Lung (tissue), 12 donors: ENCODE measurements around the gene ITK. TPM values are rescaled to one million over a fixed set of nuclear protein-coding genes. Genes with fewer than 3 reads are reported as not detected.

ENCODE experiments used
- ATAC-seq: fragments of 200-7000 bp; cut with Tn5 transposase; one replicate; pipeline ENCODE4 v1.9.1; 2020; ENCODE audit warnings: moderate number of reproducible peaks; ENCODE audit not compliant: insufficient read depth, low FRiP score
- DNase-seq, 3 donors: peaks; one replicate each; pipeline ENCODE4 v3.0.0-alpha.2; 2013 to 2017
- H3K27ac ChIP-seq, 2 donors: one replicate each; pipeline ENCODE4 v1.5.1; 2013; ENCODE audit warnings: mild to moderate bottlenecking in 2 of 2, moderate library complexity in 2 of 2, control low read depth in 1 of 2, inconsistent platforms in 1 of 2, low read depth in 1 of 2, low read length in 1 of 2
- H3K27me3 ChIP-seq, 3 donors: one replicate each; pipeline ENCODE4 v1.5.1; 2013; ENCODE audit warnings: low read length in 2 of 3; ENCODE audit not compliant: control insufficient read depth in 3 of 3, insufficient read depth in 3 of 3
- H3K36me3 ChIP-seq, 4 donors: one replicate each; pipeline ENCODE4 v1.5.1; 2013; ENCODE audit warnings: low read length in 4 of 4, mild to moderate bottlenecking in 1 of 4, moderate library complexity in 1 of 4; ENCODE audit not compliant: control insufficient read depth in 4 of 4, insufficient read depth in 4 of 4
- H3K4me1 ChIP-seq, 5 donors: one replicate each; pipeline ENCODE4 v1.5.1; 2013; ENCODE audit warnings: low read length in 5 of 5, mild to moderate bottlenecking in 2 of 5, moderate library complexity in 1 of 5; ENCODE audit not compliant: control insufficient read depth in 5 of 5, insufficient read depth in 5 of 5
- H3K4me3 ChIP-seq: one replicate; pipeline ENCODE4 v1.5.1; 2013; ENCODE audit warnings: mild to moderate bottlenecking, control low read depth, moderate library complexity
- H3K9ac ChIP-seq, 2 donors: one replicate each; pipeline ENCODE4 v1.5.1; 2013; ENCODE audit warnings: low read length in 2 of 2, control low read depth in 1 of 2; ENCODE audit not compliant: insufficient read depth in 1 of 2
- H3K9me3 ChIP-seq, 4 donors: one replicate each; pipeline ENCODE4 v1.5.1; 2013; ENCODE audit warnings: low read length in 3 of 4, mild to moderate bottlenecking in 1 of 4, moderate library complexity in 1 of 4; ENCODE audit not compliant: control insufficient read depth in 4 of 4, insufficient read depth in 3 of 4
- WGBS, 2 donors: extraction: QIAGEN DNeasy Blood & Tissue Kit; methylation state at CpG; one replicate each; pipeline ENCODE4 v1.1.7; 2013; 5-methylcytosine and 5-hydroxymethylcytosine counted together
- polyA plus RNA-seq, 2 donors: library from polyadenylated mRNA; stranded (reverse); fragments of 200-250 nt; gene quantifications; one replicate each; pipeline ENCODE4 v1.2.1, GENCODE V29; 2013
- total RNA-seq, 2 donors: library from RNA; depleted of rRNA in 1 of 2; stranded (reverse); fragments of >200 nt in 1 of 2; gene quantifications; one replicate each; pipeline ENCODE4 v1.2.1, GENCODE V29; 2014 to 2021
- TF ChIP-seq, protein P1 (sequence below): IDR thresholded peaks from 2 replicates; pipeline ENCODE4 v1.5.1; 2012; ENCODE audit warnings: mild to moderate bottlenecking; ENCODE audit errors: control extremely low read depth, extremely low read depth
- donor health status: control.
- donor health status: control.
- donor health status: Bipolar disorder and iron deficiency.
- donor health status: healthy.
- donor health status: DM: yes; HTN: yes; CAD: no.

ITK gene
- total and polyA plus RNA-seq, 4 donors: 0.91 to 3.4 (median 2.8) TPM

DNA sequence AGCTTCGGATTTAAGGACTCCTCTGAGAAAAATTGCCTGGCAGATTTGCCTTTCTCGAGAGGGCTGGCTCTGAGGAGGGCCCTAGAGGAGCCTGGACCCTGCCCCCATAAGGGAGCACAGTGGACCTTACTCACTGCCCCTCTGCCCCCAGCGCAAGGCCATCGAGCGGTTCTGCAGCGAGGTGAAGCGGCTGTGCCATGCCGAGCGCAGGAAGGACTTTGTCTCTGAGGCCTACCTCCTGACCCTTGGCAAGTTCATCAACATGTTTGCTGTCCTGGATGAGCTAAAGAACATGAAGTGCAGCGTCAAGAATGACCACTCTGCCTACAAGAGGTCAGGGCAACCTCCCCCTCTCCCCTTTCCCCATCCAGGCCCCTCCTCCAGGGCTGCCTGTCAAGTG is 119.9 kb downstream of the ITK start:
- Histone ChIP-seq H3K9ac (no peak overlapping the region), H3K27me3 (no peaks in the 10 kb centered on the region), H3K4me1 (no peaks in the 10 kb centered on the region), H3K27ac (no peak overlapping the region), H3K36me3 (peaks cover 0 to 5% (median 0%) of the 10 kb centered on the region in 4 donors), H3K9me3 (no peaks in the 10 kb centered on the region), H3K4me3 (no peak overlapping the region)
- DNase-seq (no peak), ATAC-seq (no peak)
- TF ChIP-seq, protein P1, sequence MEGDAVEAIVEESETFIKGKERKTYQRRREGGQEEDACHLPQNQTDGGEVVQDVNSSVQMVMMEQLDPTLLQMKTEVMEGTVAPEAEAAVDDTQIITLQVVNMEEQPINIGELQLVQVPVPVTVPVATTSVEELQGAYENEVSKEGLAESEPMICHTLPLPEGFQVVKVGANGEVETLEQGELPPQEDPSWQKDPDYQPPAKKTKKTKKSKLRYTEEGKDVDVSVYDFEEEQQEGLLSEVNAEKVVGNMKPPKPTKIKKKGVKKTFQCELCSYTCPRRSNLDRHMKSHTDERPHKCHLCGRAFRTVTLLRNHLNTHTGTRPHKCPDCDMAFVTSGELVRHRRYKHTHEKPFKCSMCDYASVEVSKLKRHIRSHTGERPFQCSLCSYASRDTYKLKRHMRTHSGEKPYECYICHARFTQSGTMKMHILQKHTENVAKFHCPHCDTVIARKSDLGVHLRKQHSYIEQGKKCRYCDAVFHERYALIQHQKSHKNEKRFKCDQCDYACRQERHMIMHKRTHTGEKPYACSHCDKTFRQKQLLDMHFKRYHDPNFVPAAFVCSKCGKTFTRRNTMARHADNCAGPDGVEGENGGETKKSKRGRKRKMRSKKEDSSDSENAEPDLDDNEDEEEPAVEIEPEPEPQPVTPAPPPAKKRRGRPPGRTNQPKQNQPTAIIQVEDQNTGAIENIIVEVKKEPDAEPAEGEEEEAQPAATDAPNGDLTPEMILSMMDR: no peak
- WGBS, 2 donors: 92 to 93% methylated on average over 10 of the region's 10 CpGs

DNA sequence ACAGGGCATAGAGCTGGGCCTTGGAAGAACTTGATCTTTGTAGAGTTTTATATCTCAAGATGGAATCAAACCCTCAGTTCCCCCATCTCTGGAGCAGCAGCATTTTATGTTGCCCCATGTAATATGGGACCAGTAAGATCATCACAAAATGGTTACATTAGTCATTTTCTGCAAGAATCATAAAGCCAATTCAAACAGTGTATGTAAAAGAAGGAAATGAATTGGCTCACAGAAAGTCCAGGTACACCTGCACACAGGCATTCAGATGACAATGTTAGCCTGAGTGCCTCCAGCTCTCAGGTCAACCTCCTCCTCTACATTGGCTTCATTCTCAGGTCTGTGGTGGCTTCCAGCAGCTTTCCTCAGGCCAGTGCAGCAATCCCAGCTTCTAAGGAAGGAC is 120.4 kb downstream of the ITK start:
- Histone ChIP-seq H3K9ac (no peak overlapping the region), H3K27me3 (no peaks in the 10 kb centered on the region), H3K27ac (no peak overlapping the region), H3K36me3 (peaks cover 0 to 2% (median 0%) of the 10 kb centered on the region in 4 donors), H3K4me1 (no peaks in the 10 kb centered on the region), H3K4me3 (no peak overlapping the region), H3K9me3 (no peaks in the 10 kb centered on the region)
- no peak for ATAC-seq
- TF ChIP-seq, protein P1: no peak
- DNase-seq: no peak

DNA sequence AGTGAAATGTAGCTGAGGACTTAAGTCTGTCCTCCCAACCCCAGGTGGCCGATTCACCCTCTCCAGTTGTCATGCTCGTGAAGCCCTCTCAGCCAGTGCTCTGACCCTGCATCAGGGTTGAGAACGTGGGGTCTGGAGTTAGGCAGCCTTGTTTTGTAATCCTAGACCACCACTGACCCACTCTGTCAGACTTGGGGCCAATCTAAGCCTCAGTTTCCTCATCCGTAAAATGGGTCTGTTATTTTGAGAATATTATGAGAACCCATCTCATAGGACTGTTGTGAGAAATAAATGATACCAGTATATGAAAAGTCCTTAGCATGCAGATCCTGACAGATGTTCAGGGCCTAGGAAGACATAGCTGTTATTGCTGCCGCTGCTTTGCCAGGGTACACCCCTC is 122.4 kb downstream of the ITK start:
- H3K9me3 ChIP-seq: no peaks in the 10 kb centered on the region
- DNase-seq (no peak), ATAC-seq (no peak)
- no peaks in the 10 kb centered on the region for H3K27me3 ChIP-seq
- H3K4me3 ChIP-seq: no peak overlapping the region
- TF ChIP-seq, protein P1: no peak
- no peak overlapping the region for H3K27ac ChIP-seq
- H3K36me3 ChIP-seq: peaks cover 0 to 2% (median 0%) of the 10 kb centered on the region in 4 donors
- WGBS, 2 donors: 97 to 99% methylated on average over 5 of the region's 5 CpGs
- no peak overlapping the region for H3K9ac ChIP-seq
- H3K4me1 ChIP-seq: peaks cover 0 to 1% (median 0%) of the 10 kb centered on the region in 5 donors

DNA sequence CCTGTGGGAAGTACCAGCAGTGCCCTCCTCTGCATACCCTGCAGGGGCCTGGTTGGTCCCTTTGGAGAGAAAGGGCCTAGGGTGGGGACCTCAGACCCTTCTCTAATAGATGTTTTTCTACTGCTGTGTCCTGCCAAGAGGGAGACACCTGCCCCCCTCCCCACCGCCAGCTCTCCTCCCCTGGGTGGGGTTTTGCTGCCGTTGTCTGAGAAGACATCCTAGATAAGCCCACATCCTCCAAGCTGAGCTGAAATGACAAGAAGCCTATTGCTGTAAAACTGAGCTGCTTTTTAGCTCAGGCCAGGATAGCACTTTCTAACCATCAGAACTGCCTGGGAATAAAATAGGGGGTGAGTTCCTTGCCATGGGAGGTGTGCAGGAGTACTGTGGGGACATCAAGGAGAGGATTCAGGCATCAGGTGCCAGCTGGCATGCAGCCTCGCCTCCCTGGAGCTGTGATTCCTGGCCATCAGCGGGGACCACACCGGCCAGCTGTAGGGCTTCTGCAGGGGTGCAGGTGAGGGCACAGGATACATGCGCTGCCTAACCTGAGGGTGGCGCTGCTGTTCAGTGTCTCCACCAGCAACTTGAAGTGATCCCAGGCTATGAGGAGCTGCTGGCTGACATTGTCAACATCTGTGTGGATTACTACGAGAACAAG is 123.2 kb downstream of the ITK start:
- ATAC-seq (no peak), DNase-seq (no peak)
- TF ChIP-seq, protein P1: no peak
- Histone ChIP-seq H3K36me3 (peaks cover 0 to 2% (median 0%) of the 10 kb centered on the region in 4 donors), H3K4me3 (no peak overlapping the region), H3K4me1 (peaks cover 0 to 1% (median 0%) of the 10 kb centered on the region in 5 donors), H3K27ac (no peak overlapping the region), H3K27me3 (no peaks in the 10 kb centered on the region), H3K9ac (no peak overlapping the region), H3K9me3 (no peaks in the 10 kb centered on the region)
- 76 to 81% methylated on average over 8 of the region's 8 CpGs for WGBS, 2 donors
